Measurements from ENCODE around the gene REM2. TPM values are rescaled to one million over a fixed set of nuclear protein-coding genes. Genes with fewer than 3 reads are reported as not detected.

Gene REM2
- polyA plus RNA-seq, 3 donors, result 1.8 TPM; not detected in 2

GRCh38 chr14:22836301-22837113, 46.5 kb upstream of the REM2 start, which contains the start of gene MMP14:
TSS of gene MMP14 (plus strand) at chr14:22836585. CDS start at chr14:22836818, 233 bp downstream.
- intact Hi-C loops (cut with micrococcal nuclease), result no loop called here

More at GRCh38 chr14:22836301-22837113, 46.5 kb upstream of the REM2 start, which contains the start of gene MMP14:
- Histone ChIP-seq H3K27ac (ENCODE audit: low read depth in 1 of 2, low read length in 2 of 2) (peak within 1 kb of the TSS; percentile 14 to 15), H4K20me1 (ENCODE audit: insufficient read depth, low read length) (no peaks in the 10 kb centered on the region), H3K9ac (ENCODE audit: insufficient read depth, low read length, poor library complexity, severe bottlenecking) (peak within 1 kb of the TSS; percentile 68), H3K4me3 (replicated peaks in 1 of 3; ENCODE audit: low read depth in 2 of 3, low read length in 3 of 3) (peak within 1 kb of the TSS; percentile 44 to 82 (median 77)), H3K4me2 (replicated peaks; ENCODE audit: extremely low read depth, low read length, poor library complexity, severe bottlenecking) (peak within 1 kb of the TSS; percentile 98), H3K27me3 (ENCODE audit: control insufficient read depth in 2 of 2, insufficient read depth in 2 of 2, low read length in 2 of 2) (peaks cover 0 to 21% of the 10 kb centered on the region in 2 donors), H3K9me3 (replicated peaks in 1 of 2; ENCODE audit: control insufficient read depth in 1 of 2, insufficient read depth in 1 of 2, low read length in 2 of 2) (peaks cover 0 to 3% of the 10 kb centered on the region in 2 donors), H3K79me2 (ENCODE audit: insufficient read depth, low read length) (no peaks in the 10 kb centered on the region), H2AFZ (ENCODE audit: insufficient read depth, low read depth, low read length, poor library complexity, severe bottlenecking) (peak within 1 kb of the TSS; percentile 88), H3K36me3 (replicated peaks in 1 of 2; ENCODE audit: control insufficient read depth in 1 of 2, insufficient read depth in 2 of 2, low read length in 2 of 2) (peaks cover 17 to 22% of the 10 kb centered on the region in 2 donors), H3K4me1 (ENCODE audit: control insufficient read depth in 1 of 2, insufficient read depth in 2 of 2, low read length in 2 of 2) (peaks cover 29 to 43% of the 10 kb centered on the region in 2 donors)
- TF ChIP-seq, protein P1, sequence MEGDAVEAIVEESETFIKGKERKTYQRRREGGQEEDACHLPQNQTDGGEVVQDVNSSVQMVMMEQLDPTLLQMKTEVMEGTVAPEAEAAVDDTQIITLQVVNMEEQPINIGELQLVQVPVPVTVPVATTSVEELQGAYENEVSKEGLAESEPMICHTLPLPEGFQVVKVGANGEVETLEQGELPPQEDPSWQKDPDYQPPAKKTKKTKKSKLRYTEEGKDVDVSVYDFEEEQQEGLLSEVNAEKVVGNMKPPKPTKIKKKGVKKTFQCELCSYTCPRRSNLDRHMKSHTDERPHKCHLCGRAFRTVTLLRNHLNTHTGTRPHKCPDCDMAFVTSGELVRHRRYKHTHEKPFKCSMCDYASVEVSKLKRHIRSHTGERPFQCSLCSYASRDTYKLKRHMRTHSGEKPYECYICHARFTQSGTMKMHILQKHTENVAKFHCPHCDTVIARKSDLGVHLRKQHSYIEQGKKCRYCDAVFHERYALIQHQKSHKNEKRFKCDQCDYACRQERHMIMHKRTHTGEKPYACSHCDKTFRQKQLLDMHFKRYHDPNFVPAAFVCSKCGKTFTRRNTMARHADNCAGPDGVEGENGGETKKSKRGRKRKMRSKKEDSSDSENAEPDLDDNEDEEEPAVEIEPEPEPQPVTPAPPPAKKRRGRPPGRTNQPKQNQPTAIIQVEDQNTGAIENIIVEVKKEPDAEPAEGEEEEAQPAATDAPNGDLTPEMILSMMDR (IDR thresholded peaks at IDR 0.05), result no peak
- H3K4me3 Mint-ChIP-seq, result peak within 1 kb of the TSS; percentile 100
- H3K36me3 Mint-ChIP-seq, result peaks cover 33 to 37% of the 10 kb centered on the region in 2 donors
- peaks cover 23 to 31% (median 23%) of the 10 kb centered on the region in 3 donors for H3K27me3 Mint-ChIP-seq (ENCODE audit: low read depth in 3 of 3)
- peaks cover 38% of the 10 kb centered on the region for H3K4me1 Mint-ChIP-seq
- peak within 1 kb of the TSS; percentile 78 to 95 (median 84) for H3K27ac Mint-ChIP-seq
- peaks cover 3 to 12% (median 7%) of the 10 kb centered on the region in 7 donors for H3K9me3 Mint-ChIP-seq
- 3% methylated on average over 35 of the region's 46 CpGs for whole genome bisulfite sequencing (ENCODE audit: insufficient coverage)
- DNase-seq, result peak in 1 of 3 donors; percentile 33
